Left ventricle myocardium superior (tissue), 1 donor: Measurements from ENCODE around the gene UBR1. TPM values are rescaled to one million over a fixed set of nuclear protein-coding genes. Genes with fewer than 3 reads are reported as not detected.
"Not testable (repeated sequence)": the region's sequence is repeated elsewhere in the genome, so short reads cannot be mapped to it uniquely, and the experiment has no call there.

Experiments used
- ATAC-seq: fragments of 200-7000 bp; cut with Tn5 transposase; one replicate; pipeline ENCODE4 v1.9.1; 2020; ENCODE audit warnings: mild to moderate bottlenecking, moderate library complexity
- DNase-seq: peaks from one replicate; pipeline ENCODE4 v3.0.0-alpha.2; 2020
- intact Hi-C: fragments of 100-400 bp; cut with micrococcal nuclease; formaldehyde crosslinking; loops from one replicate; pipeline ENCODE4 v1.11.0; 2022
- long read RNA-seq: library from polyadenylated mRNA; unstranded; transcript quantifications from one replicate; pipeline ENCODE4 v2.0.0, GENCODE V29; 2021
- total RNA-seq: library from RNA; stranded (reverse); fragmentation: NEBNext Ultra II Directional; extraction: Animal tissue kit (Norgen Biotek cat#: 25700); gene quantifications from one replicate; pipeline ENCODE4 v1.2.1, GENCODE V29; 2021
- donor health status: DM: no; HTN: yes; CAD: no; lungs with severe emphysema.

Gene UBR1
- 21.3 TPM for total RNA-seq
- long read RNA-seq, partial matches to known transcripts = 7 of 9 reads
- long read RNA-seq, other reads (novel, unspliced or antisense) = 1 of 9 reads

DNA sequence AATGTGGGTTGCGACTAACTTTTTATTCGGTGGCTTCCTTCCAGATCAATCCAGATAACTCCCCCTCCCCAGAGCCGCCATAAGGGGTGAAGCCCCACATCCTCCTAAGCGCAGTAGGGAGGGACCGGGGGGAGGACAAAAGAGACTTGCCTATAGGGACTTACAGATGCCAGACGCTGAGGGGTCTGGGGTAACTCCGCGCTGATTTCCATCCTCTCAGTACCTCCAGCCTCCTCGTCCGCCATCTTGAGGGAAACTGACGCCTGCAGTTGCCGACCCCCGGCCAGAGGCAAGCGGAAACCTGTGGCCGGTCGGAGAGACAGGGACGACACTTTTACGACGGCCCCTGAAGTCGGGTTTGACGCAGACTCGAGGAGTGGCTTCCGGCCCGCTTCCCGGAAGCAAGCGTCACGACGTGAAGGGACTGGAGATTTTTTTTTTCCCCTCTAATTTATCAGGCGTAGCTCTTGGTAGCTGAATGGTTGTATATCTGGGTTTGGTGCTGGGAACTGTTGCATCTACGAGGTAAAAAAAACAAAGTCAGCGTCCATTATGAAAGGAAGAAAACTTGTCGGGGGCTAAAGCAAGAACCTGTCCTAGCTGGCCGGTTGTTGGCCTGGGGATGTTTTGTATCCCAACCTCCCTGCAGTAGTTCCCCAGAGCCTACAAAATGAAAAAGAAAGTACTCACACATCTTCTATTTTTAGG, at the start of gene UBR1:
Gene UBR1 (minus strand): TSS at position 261 of the 708 bp plus-strand sequence. CDS start 16 bp downstream, at position 245.
- intact Hi-C loops = no loop called here
- peak; percentile 92 for DNase-seq
- peak; percentile 99 for ATAC-seq

- DNase-seq (no peak), ATAC-seq (no peak)
- intact Hi-C loops = no loop called here
Observed at GRCh38 chr15:43153269-43153668, 47.4 kb upstream of the UBR1 start.

DNA sequence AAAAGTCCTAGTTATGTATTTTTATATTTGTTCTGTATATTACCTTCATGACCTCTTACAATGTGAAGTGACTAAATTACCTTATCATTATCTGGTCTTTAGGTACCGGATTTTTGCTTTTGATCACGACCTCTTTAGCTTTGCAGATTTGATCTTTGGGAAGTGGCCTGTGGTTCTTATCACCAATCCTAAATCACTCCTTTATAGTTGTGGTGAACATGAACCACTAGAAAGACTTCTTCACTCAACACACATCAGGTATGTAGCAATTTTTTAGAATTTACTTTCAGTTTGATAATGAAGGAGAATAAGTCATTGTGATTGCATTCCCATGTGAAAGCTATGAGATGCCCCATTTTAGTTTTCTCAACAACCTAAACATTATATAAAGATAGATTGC, 45.9 kb upstream of the UBR1 start:
- DNase-seq (no peak), ATAC-seq (no peak)
- intact Hi-C loops = no loop called here

- intact Hi-C loops = no loop called here
- ATAC-seq (no peak), DNase-seq (no peak)
Observed at GRCh38 chr15:43150191-43150929, 44.5 kb upstream of the UBR1 start.

- ATAC-seq = no peak
- DNase-seq = no peak
- intact Hi-C loops = no loop called here
Observed at GRCh38 chr15:43146184-43146583, 40.3 kb upstream of the UBR1 start.

GRCh38 chr15:43144512-43144911, 38.7 kb upstream of the UBR1 start:
- intact Hi-C loops = no loop called here
- ATAC-seq (no peak), DNase-seq (no peak)

DNA sequence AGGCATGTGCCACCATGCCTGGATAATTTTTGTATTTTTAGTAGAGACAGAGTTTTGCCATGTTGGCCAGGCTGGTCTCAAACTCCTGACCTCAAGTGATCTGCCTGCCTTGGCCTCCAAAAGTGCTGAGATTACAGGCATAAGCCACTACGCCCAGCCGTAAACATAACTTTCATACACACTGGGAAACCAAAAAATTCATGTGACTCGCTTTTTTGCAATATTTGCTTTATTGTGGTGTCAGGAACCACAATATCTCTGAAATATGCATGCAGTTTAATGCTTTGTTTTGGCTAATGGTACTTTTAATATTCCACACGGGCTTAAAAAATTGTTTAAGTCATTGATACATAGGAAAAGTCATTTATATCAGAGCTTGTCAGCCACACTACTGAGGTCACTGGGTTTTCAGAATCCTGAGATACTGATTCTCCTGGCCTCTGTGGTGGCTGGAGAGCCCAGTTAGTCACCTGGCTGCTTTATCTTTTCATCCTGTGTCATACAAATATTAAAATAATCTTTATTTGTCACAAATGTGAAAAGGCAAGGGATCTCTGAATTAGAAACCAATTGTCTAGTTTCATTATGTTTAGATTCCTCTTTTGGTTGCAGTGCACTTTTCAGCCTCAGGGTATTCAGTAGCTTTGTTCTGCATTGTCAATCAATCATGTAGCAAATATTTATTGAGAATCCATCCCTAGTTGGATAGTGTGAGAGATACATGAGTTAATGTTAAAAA, 37.5 kb upstream of the UBR1 start:
- intact Hi-C loops = no loop called here

DNA sequence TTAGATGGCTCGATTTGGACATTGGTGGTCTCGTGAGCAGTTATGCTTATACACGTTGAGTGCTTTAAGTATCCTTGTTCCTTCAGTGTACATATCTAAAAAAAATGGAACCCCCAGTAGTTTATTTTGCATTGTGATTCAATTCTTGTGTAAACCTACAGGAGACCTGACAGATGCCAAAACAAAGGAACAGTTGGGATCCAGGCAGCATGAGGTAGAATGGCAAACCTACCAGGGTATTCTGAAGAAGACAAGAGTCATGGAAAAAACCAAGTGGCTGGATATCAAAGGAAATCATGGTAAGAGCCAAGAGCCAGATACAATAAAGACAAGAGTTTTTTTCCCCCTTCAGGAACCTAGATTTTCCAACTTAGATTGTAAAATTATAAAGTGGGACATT, 29.5 kb upstream of the UBR1 start:
- DNase-seq (no peak), ATAC-seq (no peak)
- intact Hi-C loops = no loop called here

More for the DNA sequence above, 37.5 kb upstream of the UBR1 start:
- DNase-seq = no peak
- ATAC-seq = no peak

GRCh38 chr15:43134157-43134635, 28.4 kb upstream of the UBR1 start:
- ATAC-seq = peak; percentile 6
- intact Hi-C loops = no loop called here
- no peak for DNase-seq

- ATAC-seq (peak; percentile 95), DNase-seq (peak; percentile 87)
- intact Hi-C loops = no loop called here
Observed at GRCh38 chr15:43133430-43134156, 27.8 kb upstream of the UBR1 start, which contains the start of gene TMEM62. TSS of gene TMEM62 (plus strand) at chr15:43133586. CDS start at chr15:43133803, 217 bp downstream.

DNA sequence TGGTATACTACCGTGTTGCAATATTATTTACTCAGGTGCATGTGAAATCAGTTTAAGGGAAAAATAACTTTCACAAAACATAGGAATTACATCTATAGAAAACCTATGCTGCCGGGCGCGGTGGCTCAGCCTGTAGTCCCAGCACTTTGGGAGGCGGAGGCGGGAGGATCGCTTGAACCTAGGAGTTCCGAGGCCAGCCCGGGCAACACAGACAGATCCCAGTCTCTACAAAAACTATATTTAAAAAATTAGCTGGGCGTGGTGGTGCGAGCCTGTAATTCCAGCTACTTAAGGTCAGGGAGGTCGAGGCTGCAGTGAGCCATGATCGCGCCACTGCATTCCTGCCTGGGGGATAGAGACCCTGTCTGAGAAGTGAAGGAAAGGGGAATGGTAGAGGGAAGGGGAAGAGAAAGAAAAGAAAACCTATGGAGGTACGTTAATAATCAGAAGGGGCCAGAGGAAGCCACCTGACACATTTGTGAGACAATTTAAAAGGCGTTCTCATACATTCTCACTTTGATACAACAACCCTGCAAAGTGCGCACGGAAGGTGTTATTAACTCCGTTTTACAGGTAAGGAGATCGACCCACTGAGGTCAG, 27.1 kb upstream of the UBR1 start:
- intact Hi-C loops = no loop called here
- DNase-seq (peak; percentile 34), ATAC-seq (peak; percentile 19)

- ATAC-seq (no peak), DNase-seq (no peak)
- intact Hi-C loops = no loop called here
Observed at GRCh38 chr15:43128980-43129335, 23.1 kb upstream of the UBR1 start.

DNA sequence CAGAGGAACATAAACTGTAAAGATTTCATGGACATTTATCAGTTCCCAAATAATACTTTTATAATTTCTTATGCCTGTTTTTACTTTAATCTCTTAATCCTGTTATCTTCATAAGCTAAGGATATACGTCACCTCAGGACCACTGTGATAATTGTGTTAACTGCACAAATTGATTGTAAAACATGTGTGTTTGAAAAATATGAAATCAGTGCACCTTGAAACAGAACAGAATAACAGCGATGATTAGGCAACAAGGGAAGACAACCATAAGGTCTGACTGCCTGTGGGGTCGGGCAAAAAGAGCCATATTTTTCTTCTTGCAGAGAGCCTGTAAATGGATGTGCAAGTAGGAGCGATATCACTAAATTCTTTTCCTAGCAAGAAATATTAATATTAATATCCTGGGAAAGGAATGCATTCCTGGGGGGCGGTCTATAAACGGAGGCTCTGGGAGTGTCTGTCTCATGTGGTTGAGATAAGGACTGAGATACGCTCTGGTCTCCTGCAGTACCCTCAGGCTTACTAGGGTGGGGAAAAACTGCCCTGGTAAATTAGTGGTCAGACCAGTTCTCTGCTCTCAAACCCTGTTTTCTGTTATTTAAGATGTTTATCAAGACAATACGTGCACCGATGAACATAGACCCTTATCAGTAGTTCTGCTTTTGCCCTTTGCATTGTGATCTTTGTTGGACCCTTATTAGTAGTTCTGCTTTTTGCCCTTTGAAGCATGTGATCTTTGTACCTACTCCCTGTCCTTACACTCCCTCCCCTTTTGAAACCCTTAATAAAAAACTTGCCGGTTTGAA, 22.5 kb upstream of the UBR1 start:
- intact Hi-C loops = not testable (repeated sequence)

DNA sequence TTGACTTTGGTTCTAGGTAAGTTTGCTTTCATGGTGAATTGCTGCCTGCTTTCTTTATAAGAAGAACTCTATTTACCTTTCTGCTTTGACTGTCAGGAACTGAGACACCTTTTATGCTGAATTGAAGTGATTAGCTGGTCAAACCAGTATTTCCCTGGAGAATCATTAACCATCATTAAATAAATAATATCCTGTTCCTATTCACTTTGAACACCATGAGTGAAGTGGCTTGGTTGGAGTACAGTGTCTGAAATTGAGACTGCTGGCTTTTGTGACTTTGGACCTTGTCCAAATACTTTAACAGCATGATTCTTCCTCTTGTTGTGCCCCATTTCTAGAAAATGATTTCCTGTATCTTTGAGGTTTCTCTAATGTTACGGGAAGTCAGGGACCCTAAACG, 21.9 kb upstream of the UBR1 start:
- no peak for DNase-seq
- no peak for ATAC-seq
- intact Hi-C loops = no loop called here

More for the DNA sequence above, 22.5 kb upstream of the UBR1 start:
- DNase-seq, ATAC-seq: not testable (repeated sequence)

- no peak for DNase-seq
- intact Hi-C loops = no loop called here
- no peak for ATAC-seq
Observed at GRCh38 chr15:43126356-43126755, 20.5 kb upstream of the UBR1 start.

- DNase-seq (no peak), ATAC-seq (no peak)
- intact Hi-C loops = no loop called here
Observed at GRCh38 chr15:43125100-43125661, 19.3 kb upstream of the UBR1 start.

GRCh38 chr15:43121863-43122262, 16.0 kb upstream of the UBR1 start:
- DNase-seq = no peak
- intact Hi-C loops = no loop called here
- no peak for ATAC-seq

- ATAC-seq = no peak
- intact Hi-C loops = no loop called here
Observed at GRCh38 chr15:43118829-43119228, 13.0 kb upstream of the UBR1 start.

More at GRCh38 chr15:43118829-43119228, 13.0 kb upstream of the UBR1 start:
- no peak for DNase-seq
